HG03175 (cell line): ENCODE data around the gene LAPTM5.

Source experiments
- ATAC-seq: cut with Tn5 transposase; IDR thresholded peaks from one replicate; pipeline ENCODE4 v1.9.1; 2021; ENCODE audit warnings: mild to moderate bottlenecking, moderate library complexity; ENCODE audit not compliant: unreplicated experiment

Gene LAPTM5

DNA sequence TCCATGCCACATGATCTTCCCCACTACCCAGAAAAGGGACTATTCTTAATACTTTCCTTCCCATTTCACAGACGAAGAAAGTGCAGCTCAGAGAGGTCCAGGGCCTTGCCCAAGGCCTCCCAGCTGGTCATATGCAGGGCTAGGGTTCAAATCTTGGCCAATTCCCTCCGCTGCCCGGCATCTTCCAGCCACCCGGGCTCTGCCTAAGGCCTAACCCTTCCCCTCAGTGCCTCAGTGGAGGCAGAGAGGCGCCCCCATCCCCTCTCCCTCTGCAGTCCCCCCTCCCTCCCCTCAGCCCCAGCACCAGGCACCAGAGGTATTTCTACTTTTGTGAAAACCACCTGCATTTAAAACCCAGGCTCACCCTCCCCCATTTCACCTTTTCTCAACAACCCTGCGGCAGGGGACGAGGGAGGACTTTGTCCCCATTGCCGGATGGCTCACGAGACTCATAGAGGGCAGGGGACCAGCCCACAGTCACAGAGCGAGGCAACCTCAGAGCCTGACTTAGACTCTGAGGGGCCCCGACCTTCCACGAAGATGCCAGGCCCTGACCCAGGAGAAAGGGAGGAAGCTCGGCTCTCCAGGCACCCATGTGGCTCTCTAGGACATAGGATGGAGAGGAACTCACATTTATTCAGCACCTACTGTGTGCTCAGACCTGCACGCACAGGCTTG, 12.3 kb downstream of the LAPTM5 start:
- no peak for ATAC-seq

DNA sequence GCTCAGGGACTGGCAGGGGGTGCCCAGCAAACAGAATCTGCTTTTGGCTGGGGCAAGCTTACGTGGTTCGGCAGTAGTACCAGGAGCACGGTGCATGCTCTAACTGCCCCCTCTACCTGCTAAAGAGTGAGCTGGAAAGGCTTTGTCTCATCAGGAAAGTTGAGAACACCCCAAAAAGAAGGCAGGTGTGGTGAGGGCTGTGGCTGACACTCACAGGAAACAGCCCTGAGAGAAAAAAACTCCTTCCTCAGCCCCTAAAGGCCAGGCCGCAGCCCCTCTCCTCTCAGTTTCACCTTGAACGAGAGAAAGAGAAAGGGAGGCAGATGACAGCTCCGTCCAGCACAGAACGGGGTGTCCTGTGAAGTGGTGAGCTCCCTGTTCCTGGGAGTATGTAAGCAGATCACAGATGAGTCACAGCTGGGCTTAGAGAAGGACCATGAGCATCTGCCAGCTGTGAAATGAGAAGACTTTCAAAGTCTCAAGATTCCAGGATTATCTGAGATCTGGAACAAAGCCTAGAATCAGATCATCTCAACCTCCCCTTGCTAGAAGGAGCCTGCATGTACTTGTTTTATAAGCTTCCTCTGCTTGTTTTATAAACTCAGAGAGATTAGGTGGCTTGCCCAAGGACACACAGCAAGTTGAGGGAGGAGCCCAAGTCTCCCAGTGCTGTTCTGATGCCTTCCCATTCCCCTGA, 13.4 kb downstream of the LAPTM5 start:
- ATAC-seq: peak; percentile 31

- peak; percentile 49 for ATAC-seq
Observed at GRCh38 chr1:30743584-30744059, 14.0 kb downstream of the LAPTM5 start.

DNA sequence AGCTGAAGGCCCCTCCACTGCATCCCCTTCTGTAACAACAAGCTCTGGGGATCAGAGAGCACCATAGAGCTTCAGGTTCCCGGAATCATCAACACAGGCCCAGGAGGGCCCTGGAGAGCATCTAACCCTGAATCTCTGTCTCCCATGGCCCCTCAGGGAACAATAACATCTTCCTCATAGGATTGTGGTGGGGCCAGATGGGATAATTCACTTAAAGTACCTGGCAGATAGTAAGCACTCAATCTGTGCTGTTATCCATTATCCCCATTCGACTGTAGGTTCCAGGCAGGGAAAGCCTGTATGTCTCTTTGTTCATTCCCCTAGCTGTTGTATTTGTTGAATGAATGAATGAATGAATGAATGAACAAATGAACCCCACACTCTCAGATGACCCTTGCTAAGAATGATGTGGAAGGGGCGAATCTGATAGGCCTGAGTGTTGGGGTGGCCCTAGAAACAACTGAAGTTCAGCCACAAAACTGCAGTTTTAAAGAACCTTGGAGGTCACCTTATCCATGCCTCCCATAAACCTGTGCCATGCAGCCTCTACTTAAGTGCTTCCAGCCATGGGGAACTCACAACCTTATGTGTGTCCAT, 14.5 kb downstream of the LAPTM5 start:
- no peak for ATAC-seq

DNA sequence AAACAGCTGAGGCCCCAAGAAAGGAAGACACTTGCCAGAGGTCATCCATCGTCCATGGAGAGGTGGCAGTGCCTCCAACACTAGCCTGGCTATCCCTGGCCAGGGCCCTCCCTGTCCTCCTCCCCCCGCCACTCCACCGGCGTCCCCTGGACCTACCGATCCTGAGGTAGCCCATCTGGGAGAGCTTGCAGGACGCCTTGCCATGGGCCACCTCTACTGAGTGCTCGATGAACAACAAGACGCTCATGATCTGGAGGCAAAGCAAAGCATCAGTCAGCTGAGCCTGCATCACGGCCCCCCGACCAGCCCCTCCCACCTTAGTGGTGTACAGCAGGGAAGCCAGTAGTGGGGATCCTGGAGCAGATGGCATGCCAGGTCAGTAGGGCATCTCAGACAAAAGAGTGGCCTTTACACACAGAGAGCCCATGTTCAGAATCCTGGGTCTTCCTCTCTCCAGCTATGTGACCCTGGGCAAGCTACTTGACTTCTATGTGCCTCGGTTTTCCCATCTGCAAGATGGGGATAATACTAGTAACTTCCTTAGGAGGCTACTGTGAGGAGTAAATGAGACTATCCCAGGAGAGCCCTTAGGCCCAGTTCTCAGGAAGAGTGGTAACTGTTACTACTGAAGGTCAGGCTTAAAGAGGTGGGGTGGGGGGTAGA, 15.1 kb downstream of the LAPTM5 start:
- ATAC-seq: no peak

GRCh38 chr1:30741239-30741894, 16.2 kb downstream of the LAPTM5 start:
- no peak for ATAC-seq

DNA sequence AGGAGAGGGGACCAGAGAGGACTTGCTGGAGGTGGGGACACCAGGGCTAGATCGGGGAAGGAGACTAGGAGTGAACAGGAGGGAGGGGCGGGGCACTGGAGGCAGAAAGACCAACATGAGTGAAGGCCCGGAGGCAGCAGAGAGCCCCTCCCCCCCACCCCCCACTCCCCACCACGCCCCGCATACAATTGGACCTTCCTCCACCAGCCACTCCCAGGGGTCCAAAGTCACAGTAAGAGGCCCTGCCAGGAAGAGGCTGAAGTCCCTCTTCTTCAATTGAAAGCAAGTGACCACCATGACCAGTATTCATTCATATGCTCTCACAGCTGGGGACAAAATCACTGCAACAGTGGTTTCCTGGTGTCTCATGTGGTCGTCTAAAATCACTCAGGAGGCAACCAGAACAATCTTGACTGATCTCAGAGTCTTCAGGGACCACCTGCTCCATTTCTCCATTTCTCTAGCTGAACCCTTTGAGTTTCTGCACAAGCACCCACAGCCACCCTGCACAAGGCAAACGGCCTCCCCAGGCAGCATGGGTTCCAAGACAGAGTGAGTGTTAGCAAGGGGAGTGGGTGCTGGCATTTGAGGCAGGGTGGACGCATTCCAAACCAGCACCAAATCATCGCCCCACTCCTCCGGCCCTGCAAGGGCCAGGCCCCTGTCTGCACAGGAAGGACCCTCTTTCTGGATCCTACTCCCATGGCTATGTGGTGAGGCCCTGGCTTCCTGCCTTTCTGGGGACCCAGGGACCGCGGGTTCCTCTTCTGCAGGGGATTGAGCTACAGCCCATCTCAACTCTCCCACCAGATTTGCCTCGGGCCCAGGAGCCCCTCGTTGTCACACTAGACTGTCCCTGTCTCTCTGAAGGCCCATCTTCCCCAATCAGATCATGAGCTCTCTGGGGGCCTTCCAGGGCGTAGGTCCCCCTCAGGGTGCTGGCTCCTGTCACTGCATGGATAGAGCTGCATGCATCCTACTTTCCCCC, 17.0 kb downstream of the LAPTM5 start:
- ATAC-seq: no peak

- no peak for ATAC-seq
Observed at GRCh38 chr1:30739601-30740000, 18.0 kb downstream of the LAPTM5 start.

GRCh38 chr1:30738715-30739559, 18.6 kb downstream of the LAPTM5 start:
- ATAC-seq: no peak

- no peak for ATAC-seq
Observed at GRCh38 chr1:30738040-30738714, 19.4 kb downstream of the LAPTM5 start.

DNA sequence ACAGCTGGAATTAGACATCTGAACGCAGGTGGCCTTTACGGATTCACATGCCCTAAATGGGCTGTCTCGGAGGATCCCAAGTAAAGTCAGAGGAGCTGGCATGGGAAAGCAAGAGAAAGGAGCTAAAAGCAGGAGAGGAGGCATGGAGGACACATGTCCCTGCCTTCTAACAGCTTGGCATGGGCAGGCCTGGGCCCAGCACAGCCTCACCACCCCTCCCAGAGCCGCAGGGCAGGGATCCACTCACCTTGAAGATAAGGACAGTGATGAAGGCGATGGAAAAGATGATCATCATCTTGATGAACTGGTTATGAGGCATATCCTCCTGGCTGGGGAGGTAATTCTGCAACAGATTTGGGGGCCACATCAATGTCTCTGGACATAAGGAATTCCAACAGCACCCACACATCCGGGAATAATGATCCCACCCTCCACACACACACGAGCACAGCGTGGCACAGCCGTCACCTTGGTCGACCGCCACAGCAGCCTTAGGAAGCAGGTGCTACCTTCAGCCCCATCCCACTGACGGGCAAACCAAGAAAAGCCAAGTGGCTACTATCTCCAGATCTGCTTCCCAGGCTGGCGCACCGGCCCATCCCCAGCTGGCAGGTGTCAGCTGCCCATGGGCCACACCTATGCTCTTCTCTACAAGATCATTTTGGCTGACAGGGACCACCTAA, 20.1 kb downstream of the LAPTM5 start:
- no peak for ATAC-seq

- ATAC-seq: no peak
Observed at GRCh38 chr1:30735668-30736498, 21.7 kb downstream of the LAPTM5 start.

- ATAC-seq: no peak
Observed at GRCh38 chr1:30735124-30735523, 22.4 kb downstream of the LAPTM5 start.

DNA sequence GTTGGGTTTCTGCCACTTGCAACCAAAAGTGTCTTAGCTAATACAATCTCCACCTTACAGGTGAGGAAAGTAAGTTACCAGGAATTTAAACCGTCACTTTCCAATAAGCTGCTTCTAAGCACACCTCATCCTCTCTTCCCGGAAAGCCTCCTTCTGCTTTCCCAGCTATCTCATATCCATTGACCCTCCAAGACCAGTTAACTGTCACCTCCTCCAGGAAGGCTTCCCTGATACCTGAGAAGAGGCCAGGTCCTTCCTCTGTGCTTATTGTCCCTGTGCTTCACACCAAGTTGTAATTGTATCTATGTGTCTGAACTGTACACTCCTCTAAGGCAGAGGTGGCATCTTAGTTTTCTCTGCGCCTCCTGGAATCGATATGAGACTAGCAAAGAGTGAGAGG, 23.0 kb downstream of the LAPTM5 start:
- no peak for ATAC-seq

DNA sequence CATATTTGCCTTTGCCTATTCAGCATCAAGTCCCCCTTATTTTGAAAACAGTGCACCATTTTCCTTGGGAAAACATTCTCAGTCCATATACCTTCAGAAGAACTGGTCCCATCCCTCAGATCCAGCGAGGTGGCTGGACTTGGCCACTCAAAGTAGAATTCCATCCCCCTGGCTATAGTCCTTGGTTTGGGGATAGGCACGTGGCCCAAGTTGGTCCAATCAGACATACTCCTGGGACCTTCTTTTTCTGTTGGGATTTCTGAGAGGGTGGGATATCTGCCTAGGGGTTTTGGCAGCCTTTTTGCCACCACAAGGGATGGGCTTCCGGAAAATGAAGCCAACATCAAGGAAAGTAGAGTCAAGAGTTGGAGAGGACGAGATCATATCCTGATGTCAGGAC, 23.5 kb downstream of the LAPTM5 start:
- ATAC-seq: no peak

DNA sequence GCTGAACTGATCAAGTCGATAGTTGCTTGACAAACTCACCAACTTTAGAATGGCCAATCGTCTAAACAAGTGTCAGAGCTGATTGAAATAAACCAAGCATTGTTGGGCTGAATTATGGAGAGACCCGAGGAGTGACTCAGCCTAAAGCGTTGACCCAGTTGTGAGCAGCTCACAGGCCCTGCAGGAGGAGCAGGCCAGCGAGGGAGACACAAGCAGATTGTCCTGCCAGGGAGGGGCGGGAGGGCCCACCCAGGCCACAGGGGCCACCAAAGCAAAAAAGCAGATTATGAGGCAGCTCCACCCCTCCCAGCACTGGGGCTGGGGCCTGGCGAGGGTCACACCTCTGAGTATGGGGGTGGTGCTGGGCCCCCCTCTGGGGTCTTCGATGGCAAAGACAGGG, 24.1 kb downstream of the LAPTM5 start:
- ATAC-seq: no peak
